ENCODE measurements around the gene FGF14. TPM values are rescaled to one million over a fixed set of nuclear protein-coding genes. Genes with fewer than 3 reads are reported as not detected.

The FGF14 gene
- total RNA-seq, 1 donor from 2014 or later, result 1.4 TPM

GRCh38 chr13:101752432-101752831, 649.4 kb downstream of the FGF14 start:
- Histone ChIP-seq H3F3A (ENCODE audit: low read depth) (no peaks in the 10 kb centered on the region), H2AFZ (replicated peaks) (no peak overlapping the region), H3K27ac (no peak overlapping the region), H3K9ac (no peak overlapping the region), H3K36me3 (no peaks in the 10 kb centered on the region), H3K9me3 (ENCODE audit: low read depth) (no peaks in the 10 kb centered on the region), H4K20me1 (ENCODE audit: low read depth) (no peaks in the 10 kb centered on the region), H3K79me2 (ENCODE audit: low read depth) (no peaks in the 10 kb centered on the region), H3K4me3 (no peak overlapping the region), H3K4me1 (no peaks in the 10 kb centered on the region), H3K4me2 (no peak overlapping the region), H3K27me3 (no peaks in the 10 kb centered on the region)
- Mint-ChIP-seq H3K4me3 (no peak overlapping the region), H3K36me3 (no peaks in the 10 kb centered on the region), H3K27ac (no peak overlapping the region), H3K27me3 (ENCODE audit: insufficient read depth, low read depth) (peaks cover 4% of the 10 kb centered on the region), H3K9me3 (no peaks in the 10 kb centered on the region), H3K4me1 (peaks cover 2% of the 10 kb centered on the region)
- TF ChIP-seq EZH2phosphoT487 (IDR thresholded peaks at IDR 0.05), result no peak
- TF ChIP-seq CTCF (IDR thresholded peaks at IDR 0.05), result no peak
- no peak for TF ChIP-seq EZH2 (IDR thresholded peaks at IDR 0.05)
- no peak for DNase-seq (ENCODE audit: low spot score)

DNA sequence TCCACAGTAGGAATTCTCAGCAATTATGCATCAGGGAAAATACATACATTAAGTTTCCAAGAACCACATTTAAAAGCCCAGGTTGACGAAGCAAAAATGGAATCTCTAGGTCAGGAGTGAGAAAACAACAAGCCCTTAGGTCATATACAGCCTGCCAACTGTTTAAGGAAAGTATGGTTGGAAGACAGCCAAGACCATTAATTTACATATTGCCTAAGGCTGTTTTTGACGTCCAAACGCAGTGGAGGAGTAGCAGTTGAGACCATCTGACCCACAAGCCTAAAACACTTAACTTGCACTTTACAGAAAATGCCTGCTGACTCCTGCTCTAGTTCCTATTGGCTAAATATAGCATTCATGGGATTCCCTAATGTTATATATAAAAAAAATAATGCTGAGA, 650.4 kb downstream of the FGF14 start:
- H3K4me3 Mint-ChIP-seq, result no peak overlapping the region
- DNase-seq (ENCODE audit: low spot score), result no peak
- Histone ChIP-seq H3K9ac (no peak overlapping the region), H3K36me3 (no peaks in the 10 kb centered on the region), H3K4me3 (no peak overlapping the region), H3K9me3 (ENCODE audit: low read depth) (no peaks in the 10 kb centered on the region), H2AFZ (replicated peaks) (no peak overlapping the region), H3F3A (ENCODE audit: low read depth) (no peaks in the 10 kb centered on the region), H3K4me1 (no peaks in the 10 kb centered on the region), H3K79me2 (ENCODE audit: low read depth) (no peaks in the 10 kb centered on the region), H4K20me1 (ENCODE audit: low read depth) (no peaks in the 10 kb centered on the region), H3K27ac (no peak overlapping the region), H3K27me3 (no peaks in the 10 kb centered on the region), H3K4me2 (no peak overlapping the region)
- no peak overlapping the region for H3K27ac Mint-ChIP-seq
- peaks cover 4% of the 10 kb centered on the region for H3K27me3 Mint-ChIP-seq (ENCODE audit: insufficient read depth, low read depth)
- peaks cover 2% of the 10 kb centered on the region for H3K4me1 Mint-ChIP-seq
- H3K9me3 Mint-ChIP-seq, result no peaks in the 10 kb centered on the region
- no peaks in the 10 kb centered on the region for H3K36me3 Mint-ChIP-seq
- TF ChIP-seq EZH2 (IDR thresholded peaks at IDR 0.05) (no peak), EZH2phosphoT487 (IDR thresholded peaks at IDR 0.05) (no peak), CTCF (IDR thresholded peaks at IDR 0.05) (no peak)

- Histone ChIP-seq H3K4me2 (no peak overlapping the region), H3K36me3 (no peaks in the 10 kb centered on the region), H3K9ac (no peak overlapping the region), H3F3A (ENCODE audit: low read depth) (no peaks in the 10 kb centered on the region), H3K4me3 (no peak overlapping the region), H3K27me3 (no peaks in the 10 kb centered on the region), H3K79me2 (ENCODE audit: low read depth) (no peaks in the 10 kb centered on the region), H2AFZ (replicated peaks) (no peak overlapping the region), H4K20me1 (ENCODE audit: low read depth) (no peaks in the 10 kb centered on the region), H3K27ac (no peak overlapping the region), H3K9me3 (ENCODE audit: low read depth) (no peaks in the 10 kb centered on the region), H3K4me1 (no peaks in the 10 kb centered on the region)
- no peaks in the 10 kb centered on the region for H3K36me3 Mint-ChIP-seq
- no peak overlapping the region for H3K27ac Mint-ChIP-seq
- H3K9me3 Mint-ChIP-seq, result no peaks in the 10 kb centered on the region
- TF ChIP-seq EZH2 (IDR thresholded peaks at IDR 0.05) (no peak), EZH2phosphoT487 (IDR thresholded peaks at IDR 0.05) (no peak), CTCF (IDR thresholded peaks at IDR 0.05) (no peak)
- peaks cover 2% of the 10 kb centered on the region for H3K4me1 Mint-ChIP-seq
- no peak for DNase-seq (ENCODE audit: low spot score)
- peaks cover 2% of the 10 kb centered on the region for H3K27me3 Mint-ChIP-seq (ENCODE audit: insufficient read depth, low read depth)
- H3K4me3 Mint-ChIP-seq, result no peak overlapping the region
These were observed 652.3 kb downstream of the FGF14 start for GRCh38 chr13:101749584-101749983.

Measured in neural progenitor cell (in vitro differentiated cells).